ENCODE data around the gene DNMT3A. TPM values are rescaled to one million over a fixed set of nuclear protein-coding genes. Genes with fewer than 3 reads are reported as not detected.

The DNMT3A gene
- total and polyA plus RNA-seq, 7 donors = 4.4 to 30.2 (median 18.1) TPM

GRCh38 chr2:25356088-25356487 lies 14.4 kb upstream of the DNMT3A start:
- no peak for DNase-seq
- 72 to 75% methylated on average over 4 of the region's 4 CpGs for whole genome bisulfite sequencing, 2 donors

DNA sequence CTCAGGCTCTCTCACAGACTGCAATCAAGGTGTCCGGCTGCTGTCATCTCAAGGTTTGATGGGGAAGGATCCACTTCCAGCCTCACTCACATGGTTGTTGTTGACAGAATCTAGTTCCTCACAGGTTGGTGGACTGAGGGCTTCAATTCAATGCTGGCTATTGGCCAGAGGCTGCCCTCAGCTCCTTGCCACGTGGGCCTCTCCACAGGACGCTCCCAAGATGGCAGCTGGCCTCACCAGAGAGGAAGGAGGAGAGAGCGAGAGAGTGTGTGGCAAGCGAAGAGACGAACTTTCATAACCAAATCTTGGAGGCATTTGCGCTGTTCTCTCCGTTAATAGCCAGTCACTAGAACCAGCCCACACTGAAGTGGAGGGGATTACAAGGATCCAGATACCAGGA lies 13.5 kb upstream of the DNMT3A start:
- H3K4me1 ChIP-seq = no peaks in the 10 kb centered on the region
- WGBS, 2 donors = 88 to 92% methylated on average over 8 of the region's 8 CpGs

More at GRCh38 chr2:25356088-25356487, 14.4 kb upstream of the DNMT3A start:
- no peaks in the 10 kb centered on the region for H3K9me3 ChIP-seq
- intact Hi-C loops (cut with DNase I) = no loop called here
- no peaks in the 10 kb centered on the region for H3K27me3 ChIP-seq
- no peak overlapping the region for H3K27ac ChIP-seq
- H3K4me3 ChIP-seq = no peak overlapping the region
- H3K36me3 ChIP-seq = no peaks in the 10 kb centered on the region
- H3K4me1 ChIP-seq = no peaks in the 10 kb centered on the region
- TF ChIP-seq POLR2A (IDR thresholded peaks at IDR 0.05) (no peak), EP300 (IDR thresholded peaks at IDR 0.05) (no peak), POLR2AphosphoS5 (IDR thresholded peaks at IDR 0.05) (no peak)
- TF ChIP-seq, protein P1, sequence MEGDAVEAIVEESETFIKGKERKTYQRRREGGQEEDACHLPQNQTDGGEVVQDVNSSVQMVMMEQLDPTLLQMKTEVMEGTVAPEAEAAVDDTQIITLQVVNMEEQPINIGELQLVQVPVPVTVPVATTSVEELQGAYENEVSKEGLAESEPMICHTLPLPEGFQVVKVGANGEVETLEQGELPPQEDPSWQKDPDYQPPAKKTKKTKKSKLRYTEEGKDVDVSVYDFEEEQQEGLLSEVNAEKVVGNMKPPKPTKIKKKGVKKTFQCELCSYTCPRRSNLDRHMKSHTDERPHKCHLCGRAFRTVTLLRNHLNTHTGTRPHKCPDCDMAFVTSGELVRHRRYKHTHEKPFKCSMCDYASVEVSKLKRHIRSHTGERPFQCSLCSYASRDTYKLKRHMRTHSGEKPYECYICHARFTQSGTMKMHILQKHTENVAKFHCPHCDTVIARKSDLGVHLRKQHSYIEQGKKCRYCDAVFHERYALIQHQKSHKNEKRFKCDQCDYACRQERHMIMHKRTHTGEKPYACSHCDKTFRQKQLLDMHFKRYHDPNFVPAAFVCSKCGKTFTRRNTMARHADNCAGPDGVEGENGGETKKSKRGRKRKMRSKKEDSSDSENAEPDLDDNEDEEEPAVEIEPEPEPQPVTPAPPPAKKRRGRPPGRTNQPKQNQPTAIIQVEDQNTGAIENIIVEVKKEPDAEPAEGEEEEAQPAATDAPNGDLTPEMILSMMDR (IDR thresholded peaks at IDR 0.05) = no peak

GRCh38 chr2:25354116-25354515 lies 12.4 kb upstream of the DNMT3A start:
- peaks cover 0 to 5% (median under 1%) of the 10 kb centered on the region in 4 donors for H3K4me1 ChIP-seq
- WGBS, 2 donors = 57 to 85% methylated on average over 6 of the region's 6 CpGs
- intact Hi-C loops (cut with DNase I) = no loop called here
- H3K4me3 ChIP-seq = no peak overlapping the region
- H3K36me3 ChIP-seq = no peaks in the 10 kb centered on the region
- TF ChIP-seq, protein P1 (IDR thresholded peaks at IDR 0.05) = no peak
- TF ChIP-seq POLR2A (IDR thresholded peaks at IDR 0.05) (no peak), POLR2AphosphoS5 (IDR thresholded peaks at IDR 0.05) (no peak), EP300 (IDR thresholded peaks at IDR 0.05) (no peak)
- H3K27me3 ChIP-seq = no peaks in the 10 kb centered on the region
- no peaks in the 10 kb centered on the region for H3K9me3 ChIP-seq
- no peak overlapping the region for H3K27ac ChIP-seq
- DNase-seq = no peak

More for the DNA sequence above, 13.5 kb upstream of the DNMT3A start:
- no peak overlapping the region for H3K4me3 ChIP-seq
- TF ChIP-seq, protein P1 (IDR thresholded peaks at IDR 0.05) = no peak
- no peak for TF ChIP-seq POLR2A (IDR thresholded peaks at IDR 0.05)
- TF ChIP-seq POLR2AphosphoS5 (IDR thresholded peaks at IDR 0.05) = no peak
- TF ChIP-seq EP300 (IDR thresholded peaks at IDR 0.05) = no peak
- H3K36me3 ChIP-seq = no peaks in the 10 kb centered on the region
- intact Hi-C loops (cut with DNase I) = no loop called here
- no peak for DNase-seq
- H3K9me3 ChIP-seq = no peaks in the 10 kb centered on the region
- no peak overlapping the region for H3K27ac ChIP-seq
- no peaks in the 10 kb centered on the region for H3K27me3 ChIP-seq

- Histone ChIP-seq H3K4me1 (peaks cover 0 to 17% (median 14%) of the 10 kb centered on the region in 4 donors), H3K27ac (no peak overlapping the region), H3K36me3 (no peaks in the 10 kb centered on the region), H3K27me3 (no peaks in the 10 kb centered on the region), H3K4me3 (no peak overlapping the region), H3K9me3 (no peaks in the 10 kb centered on the region)
- 74 to 79% methylated on average over 7 of the region's 7 CpGs for WGBS, 2 donors
- no peak for DNase-seq
- intact Hi-C loops (cut with DNase I) = no loop called here
- TF ChIP-seq POLR2A (IDR thresholded peaks at IDR 0.05) = no peak
- no peak for TF ChIP-seq EP300 (IDR thresholded peaks at IDR 0.05)
- TF ChIP-seq POLR2AphosphoS5 (IDR thresholded peaks at IDR 0.05) = no peak
- TF ChIP-seq, protein P1 (IDR thresholded peaks at IDR 0.05) = no peak
These were observed 7.7 kb upstream of the DNMT3A start for GRCh38 chr2:25349397-25349796.

GRCh38 chr2:25347846-25348245 lies 6.1 kb upstream of the DNMT3A start:
- H3K4me1 ChIP-seq = peaks cover 0 to 17% (median 15%) of the 10 kb centered on the region in 4 donors
- no peaks in the 10 kb centered on the region for H3K9me3 ChIP-seq
- 53 to 83% methylated on average over 2 of the region's 2 CpGs for WGBS, 2 donors
- no peaks in the 10 kb centered on the region for H3K27me3 ChIP-seq
- no peaks in the 10 kb centered on the region for H3K36me3 ChIP-seq
- intact Hi-C loops (cut with DNase I) = no loop called here
- TF ChIP-seq, protein P1 (IDR thresholded peaks at IDR 0.05) = no peak
- TF ChIP-seq EP300 (IDR thresholded peaks at IDR 0.05) = no peak
- TF ChIP-seq POLR2AphosphoS5 (IDR thresholded peaks at IDR 0.05) = peak in 2 of 4 donors; percentile 1 to 11
- TF ChIP-seq POLR2A (IDR thresholded peaks at IDR 0.05) = no peak
- H3K4me3 ChIP-seq = no peak overlapping the region
- DNase-seq = no peak
- peak overlapping the region; percentile 7 to 70 (median 68) for H3K27ac ChIP-seq

Measured in sigmoid colon (tissue), 7 donors.